Neural cell (in vitro differentiated cells): Measurements from ENCODE around the gene PWWP2B. TPM values are rescaled to one million over a fixed set of nuclear protein-coding genes. Genes with fewer than 3 reads are reported as not detected.

Source experiments
- H2AFZ ChIP-seq: fragments of 200-600, 300-800 bp; sonication (generic), shearing (Covaris generic); 2 replicates; pipeline ENCODE4 v1.6.0; 2014; ENCODE audit warnings: low read depth, mild to moderate bottlenecking, antibody characterized with exemption, low read length, moderate library complexity
- H3F3A ChIP-seq: fragments of 200-600 bp; shearing (Covaris generic); 2 replicates; pipeline ENCODE4 v1.6.1; 2016; ENCODE audit warnings: mild to moderate bottlenecking, moderate library complexity, mixed read lengths, antibody characterized with exemption, low read length; ENCODE audit not compliant: insufficient read depth, poor library complexity, severe bottlenecking
- H3K27ac ChIP-seq: fragments of 200-600, 300-800 bp; sonication (generic), shearing (Covaris generic); 2 replicates; pipeline ENCODE4 v1.5.1; 2014; ENCODE audit warnings: mild to moderate bottlenecking, low read length, moderate library complexity
- H3K27me3 ChIP-seq: fragments of 300-800, 200-600 bp; sonication (generic), shearing (Covaris generic); 2 replicates; pipeline ENCODE4 v1.6.0; 2014; ENCODE audit warnings: mild to moderate bottlenecking, low read depth, low read length, moderate library complexity; ENCODE audit not compliant: insufficient read depth
- H3K36me3 ChIP-seq: fragments of 300-800, 200-600 bp; sonication (generic), shearing (Covaris generic); 2 replicates; pipeline ENCODE4 v1.5.1; 2014; ENCODE audit warnings: mild to moderate bottlenecking, antibody characterized with exemption, low read length, moderate library complexity; ENCODE audit not compliant: insufficient read depth
- H3K4me2 ChIP-seq: fragments of 300-800, 200-600 bp; sonication (generic), shearing (Covaris generic); 2 replicates; pipeline ENCODE4 v1.6.0; 2014; ENCODE audit warnings: mild to moderate bottlenecking, low read length
- H3K4me3 ChIP-seq: fragments of 300-800, 200-600 bp; sonication (generic), shearing (Covaris generic); 2 replicates; pipeline ENCODE4 v1.5.1; 2014; ENCODE audit warnings: mild to moderate bottlenecking, low read length, moderate library complexity
- H3K79me2 ChIP-seq: fragments of 200-600 bp; shearing (Covaris generic); replicated peaks from 2 replicates; pipeline ENCODE4 v1.6.0; 2014; ENCODE audit warnings: mild to moderate bottlenecking, low read length, moderate library complexity; ENCODE audit not compliant: insufficient read depth
- H3K9ac ChIP-seq: fragments of 300-800, 200-600 bp; sonication (generic), shearing (Covaris generic); 2 replicates; pipeline ENCODE4 v1.6.1; 2016; ENCODE audit warnings: mild to moderate bottlenecking, low read length, mixed read lengths
- H3K9me2 ChIP-seq: fragments of 200-600 bp; shearing (Covaris generic); 2 replicates; pipeline ENCODE4 v1.6.1; 2016; ENCODE audit warnings: mild to moderate bottlenecking, low read length, mixed read lengths; ENCODE audit not compliant: insufficient read depth
- H3K9me3 ChIP-seq: fragments of 200-600, 300-800 bp; sonication (generic), shearing (Covaris generic); 2 replicates; pipeline ENCODE4 v1.6.1; 2016; ENCODE audit warnings: mild to moderate bottlenecking, mixed run types, low read length, moderate library complexity, mixed read lengths
- H4K20me1 ChIP-seq: fragments of 200-600 bp; shearing (Covaris generic); 2 replicates; pipeline ENCODE4 v1.6.1; 2016; ENCODE audit warnings: mild to moderate bottlenecking, mixed run types; ENCODE audit not compliant: insufficient read depth
- EP300 ChIP-seq: fragments of 450-650 bp; conservative IDR thresholded peaks from 2 replicates; pipeline ENCODE4 v1.6.1; 2014; ENCODE audit warnings: antibody characterized with exemption, mild to moderate bottlenecking, moderate library complexity; ENCODE audit not compliant: poor library complexity, severe bottlenecking
- EZH2 ChIP-seq: fragments of 200-600, 300-800 bp; shearing (Covaris generic), sonication (generic); IDR thresholded peaks from 2 replicates; pipeline ENCODE4 v1.6.1; 2014; ENCODE audit warnings: antibody characterized with exemption, low read length, borderline replicate concordance, mild to moderate bottlenecking; ENCODE audit not compliant: insufficient read depth, poor library complexity, severe bottlenecking
- MXI1 ChIP-seq: fragments of 450-650 bp; conservative IDR thresholded peaks from 2 replicates; pipeline ENCODE4 v1.6.1; 2014; ENCODE audit warnings: antibody characterized with exemption, mild to moderate bottlenecking; ENCODE audit not compliant: poor library complexity, severe bottlenecking
- POLR2AphosphoS5 ChIP-seq: IDR thresholded peaks from 2 replicates; pipeline ENCODE4 v1.6.1; 2012
- RAD21 ChIP-seq: fragments of 450-650 bp; conservative IDR thresholded peaks from 2 replicates; pipeline ENCODE4 v1.6.1; 2014; ENCODE audit warnings: antibody characterized with exemption, mild to moderate bottlenecking, moderate library complexity
- SMC3 ChIP-seq: fragments of 450-650 bp; conservative IDR thresholded peaks from 2 replicates; pipeline ENCODE4 v1.6.1; 2014; ENCODE audit warnings: antibody characterized with exemption, mild to moderate bottlenecking, moderate library complexity; ENCODE audit not compliant: poor library complexity
- TAF1 ChIP-seq: IDR thresholded peaks from 2 replicates; pipeline ENCODE4 v1.6.1; 2012; ENCODE audit warnings: low read depth
- polyA plus RNA-seq: library from polyadenylated mRNA; depleted of rRNA; stranded (reverse); fragments of >200 nt; gene quantifications from 2 replicates; pipeline ENCODE4 v1.2.3, GENCODE V29; 2014
- TF ChIP-seq, protein P1 (sequence below): IDR thresholded peaks from 2 replicates; pipeline ENCODE4 v1.6.1; 2012; ENCODE audit warnings: borderline replicate concordance
- TF ChIP-seq, protein P2 (sequence below): fragments of 450-650 bp; IDR thresholded peaks from 2 replicates; pipeline ENCODE4 v1.5.1; 2014; ENCODE audit warnings: antibody characterized with exemption, mild to moderate bottlenecking, moderate library complexity; ENCODE audit not compliant: poor library complexity, severe bottlenecking

Gene PWWP2B
- polyA plus RNA-seq, 1 donor from 2014 or later = 13.0 TPM

DNA sequence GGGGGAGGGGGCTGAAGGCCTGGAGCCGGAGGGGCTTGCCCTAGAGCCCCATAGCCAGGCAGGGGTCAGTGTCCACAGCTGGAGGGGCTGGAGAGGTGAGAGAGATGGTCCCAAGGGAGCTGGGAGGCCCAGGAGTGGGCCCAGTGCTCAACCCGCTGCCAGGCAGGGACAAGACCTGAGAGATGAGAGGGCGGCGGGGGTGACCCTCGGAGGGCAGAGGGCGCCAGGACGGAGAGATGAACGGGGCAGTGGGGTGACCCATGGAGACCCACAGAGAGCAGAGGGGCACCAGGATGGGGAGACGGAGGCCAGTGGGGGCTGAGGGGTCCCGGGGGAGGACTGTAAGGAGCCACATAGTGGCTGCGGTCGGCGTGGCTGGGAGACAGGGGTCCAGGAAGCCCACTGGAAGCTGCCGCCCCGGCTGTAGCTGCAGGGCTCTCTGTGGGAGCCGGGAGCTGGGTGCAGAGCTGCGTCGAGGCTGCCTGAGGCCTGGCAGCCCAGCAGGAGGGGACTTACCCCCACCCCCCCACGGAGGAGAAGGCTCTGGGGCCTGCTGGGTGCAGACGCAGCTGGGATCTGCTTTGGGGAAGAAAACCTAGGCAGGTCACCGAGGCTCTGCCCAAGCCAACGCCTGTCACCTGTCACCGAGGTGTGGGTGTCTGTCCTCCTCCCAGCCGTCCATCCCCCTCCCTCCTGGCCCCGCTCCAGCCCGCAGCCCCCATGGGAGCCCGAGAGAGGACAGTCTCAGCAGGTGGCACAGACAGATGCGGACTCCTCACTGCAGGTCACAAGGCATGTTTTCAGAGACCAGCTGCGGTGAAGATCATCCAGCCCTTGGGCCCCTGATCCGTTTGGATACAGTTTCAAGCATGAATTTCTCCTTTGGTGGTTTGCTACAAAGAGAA lies 25.1 kb downstream of the PWWP2B start:
- Histone ChIP-seq H3K4me3 (no peak overlapping the region), H3K36me3 (no peaks in the 10 kb centered on the region), H3K79me2 (no peaks in the 10 kb centered on the region), H3K4me2 (no peak overlapping the region), H3K9me3 (no peaks in the 10 kb centered on the region), H4K20me1 (no peaks in the 10 kb centered on the region), H3F3A (no peaks in the 10 kb centered on the region), H3K9me2 (no peaks in the 10 kb centered on the region), H3K27me3 (no peaks in the 10 kb centered on the region), H3K27ac (no peak overlapping the region), H2AFZ (no peak overlapping the region), H3K9ac (no peak overlapping the region)
- no peak for TF ChIP-seq EZH2
- TF ChIP-seq MXI1 = no peak
- TF ChIP-seq, protein P1, sequence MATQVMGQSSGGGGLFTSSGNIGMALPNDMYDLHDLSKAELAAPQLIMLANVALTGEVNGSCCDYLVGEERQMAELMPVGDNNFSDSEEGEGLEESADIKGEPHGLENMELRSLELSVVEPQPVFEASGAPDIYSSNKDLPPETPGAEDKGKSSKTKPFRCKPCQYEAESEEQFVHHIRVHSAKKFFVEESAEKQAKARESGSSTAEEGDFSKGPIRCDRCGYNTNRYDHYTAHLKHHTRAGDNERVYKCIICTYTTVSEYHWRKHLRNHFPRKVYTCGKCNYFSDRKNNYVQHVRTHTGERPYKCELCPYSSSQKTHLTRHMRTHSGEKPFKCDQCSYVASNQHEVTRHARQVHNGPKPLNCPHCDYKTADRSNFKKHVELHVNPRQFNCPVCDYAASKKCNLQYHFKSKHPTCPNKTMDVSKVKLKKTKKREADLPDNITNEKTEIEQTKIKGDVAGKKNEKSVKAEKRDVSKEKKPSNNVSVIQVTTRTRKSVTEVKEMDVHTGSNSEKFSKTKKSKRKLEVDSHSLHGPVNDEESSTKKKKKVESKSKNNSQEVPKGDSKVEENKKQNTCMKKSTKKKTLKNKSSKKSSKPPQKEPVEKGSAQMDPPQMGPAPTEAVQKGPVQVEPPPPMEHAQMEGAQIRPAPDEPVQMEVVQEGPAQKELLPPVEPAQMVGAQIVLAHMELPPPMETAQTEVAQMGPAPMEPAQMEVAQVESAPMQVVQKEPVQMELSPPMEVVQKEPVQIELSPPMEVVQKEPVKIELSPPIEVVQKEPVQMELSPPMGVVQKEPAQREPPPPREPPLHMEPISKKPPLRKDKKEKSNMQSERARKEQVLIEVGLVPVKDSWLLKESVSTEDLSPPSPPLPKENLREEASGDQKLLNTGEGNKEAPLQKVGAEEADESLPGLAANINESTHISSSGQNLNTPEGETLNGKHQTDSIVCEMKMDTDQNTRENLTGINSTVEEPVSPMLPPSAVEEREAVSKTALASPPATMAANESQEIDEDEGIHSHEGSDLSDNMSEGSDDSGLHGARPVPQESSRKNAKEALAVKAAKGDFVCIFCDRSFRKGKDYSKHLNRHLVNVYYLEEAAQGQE = no peak
- TF ChIP-seq TAF1 = no peak
- no peak for TF ChIP-seq RAD21
- TF ChIP-seq, protein P2, sequence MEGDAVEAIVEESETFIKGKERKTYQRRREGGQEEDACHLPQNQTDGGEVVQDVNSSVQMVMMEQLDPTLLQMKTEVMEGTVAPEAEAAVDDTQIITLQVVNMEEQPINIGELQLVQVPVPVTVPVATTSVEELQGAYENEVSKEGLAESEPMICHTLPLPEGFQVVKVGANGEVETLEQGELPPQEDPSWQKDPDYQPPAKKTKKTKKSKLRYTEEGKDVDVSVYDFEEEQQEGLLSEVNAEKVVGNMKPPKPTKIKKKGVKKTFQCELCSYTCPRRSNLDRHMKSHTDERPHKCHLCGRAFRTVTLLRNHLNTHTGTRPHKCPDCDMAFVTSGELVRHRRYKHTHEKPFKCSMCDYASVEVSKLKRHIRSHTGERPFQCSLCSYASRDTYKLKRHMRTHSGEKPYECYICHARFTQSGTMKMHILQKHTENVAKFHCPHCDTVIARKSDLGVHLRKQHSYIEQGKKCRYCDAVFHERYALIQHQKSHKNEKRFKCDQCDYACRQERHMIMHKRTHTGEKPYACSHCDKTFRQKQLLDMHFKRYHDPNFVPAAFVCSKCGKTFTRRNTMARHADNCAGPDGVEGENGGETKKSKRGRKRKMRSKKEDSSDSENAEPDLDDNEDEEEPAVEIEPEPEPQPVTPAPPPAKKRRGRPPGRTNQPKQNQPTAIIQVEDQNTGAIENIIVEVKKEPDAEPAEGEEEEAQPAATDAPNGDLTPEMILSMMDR = no peak
- no peak for TF ChIP-seq SMC3
- TF ChIP-seq POLR2AphosphoS5 = no peak
- TF ChIP-seq EP300 = no peak

DNA sequence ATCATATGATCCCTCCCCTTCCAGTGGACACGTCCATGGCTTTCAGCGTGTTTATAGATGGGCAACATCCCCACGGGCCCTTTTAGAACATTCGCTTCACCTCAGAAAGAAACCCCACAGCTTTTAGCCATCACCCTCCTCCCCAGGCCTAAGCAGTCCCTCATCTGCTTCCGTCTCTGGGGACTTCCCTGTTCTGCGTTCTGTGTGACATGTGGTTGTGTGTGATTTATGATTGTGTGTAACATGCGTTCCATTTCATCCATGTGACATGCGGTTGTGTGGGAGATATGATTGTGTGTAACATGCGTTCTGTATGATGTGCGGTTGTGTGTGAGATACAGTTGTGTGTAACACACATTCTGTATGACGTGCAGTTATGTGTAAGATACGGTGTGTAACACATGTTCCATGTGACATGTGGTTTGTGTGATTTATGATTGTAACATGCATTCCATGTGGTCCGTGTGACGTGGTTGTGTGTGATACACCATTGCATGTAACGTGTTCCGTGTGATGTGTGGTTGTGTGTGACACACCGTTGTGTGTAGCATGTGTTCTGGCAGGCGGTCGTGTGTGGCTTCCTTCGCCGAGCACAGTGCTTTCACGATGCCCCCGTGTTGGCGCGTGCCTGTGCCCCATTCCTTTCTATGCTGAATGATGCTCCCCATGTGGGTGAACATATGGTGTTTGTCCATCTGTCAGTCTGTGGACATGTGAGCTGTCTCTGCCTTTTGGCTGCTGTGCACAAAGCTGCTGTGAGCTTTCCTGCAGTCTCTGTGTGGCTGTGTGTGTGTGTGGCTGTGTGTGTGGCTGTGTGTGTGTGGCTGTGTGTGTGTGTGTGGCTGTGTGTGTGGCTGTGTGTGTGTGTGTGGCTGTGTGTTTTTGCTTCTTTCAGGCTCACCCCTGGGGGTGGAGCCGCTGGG lies 26.2 kb downstream of the PWWP2B start:
- TF ChIP-seq SMC3 = no peak
- TF ChIP-seq EP300 = no peak
- TF ChIP-seq TAF1 = no peak
- no peak for TF ChIP-seq RAD21
- Histone ChIP-seq H3K9me2 (no peaks in the 10 kb centered on the region), H3K9me3 (no peaks in the 10 kb centered on the region), H3K9ac (no peak overlapping the region), H3K27me3 (no peaks in the 10 kb centered on the region), H3K79me2 (no peaks in the 10 kb centered on the region), H2AFZ (no peak overlapping the region), H3F3A (no peaks in the 10 kb centered on the region), H4K20me1 (no peaks in the 10 kb centered on the region), H3K4me2 (no peak overlapping the region), H3K27ac (no peak overlapping the region), H3K4me3 (no peak overlapping the region), H3K36me3 (no peaks in the 10 kb centered on the region)
